Measurements from ENCODE around the gene EFHC1.

The EFHC1 gene

GRCh38 chr6:52573295-52573694, 153.2 kb downstream of the EFHC1 start:
- H3K4me3 ChIP-seq (ENCODE audit: low read depth, low read length) = peak overlapping the region; percentile 97

More at GRCh38 chr6:52573295-52573694, 153.2 kb downstream of the EFHC1 start:
- TF ChIP-seq, protein P1, sequence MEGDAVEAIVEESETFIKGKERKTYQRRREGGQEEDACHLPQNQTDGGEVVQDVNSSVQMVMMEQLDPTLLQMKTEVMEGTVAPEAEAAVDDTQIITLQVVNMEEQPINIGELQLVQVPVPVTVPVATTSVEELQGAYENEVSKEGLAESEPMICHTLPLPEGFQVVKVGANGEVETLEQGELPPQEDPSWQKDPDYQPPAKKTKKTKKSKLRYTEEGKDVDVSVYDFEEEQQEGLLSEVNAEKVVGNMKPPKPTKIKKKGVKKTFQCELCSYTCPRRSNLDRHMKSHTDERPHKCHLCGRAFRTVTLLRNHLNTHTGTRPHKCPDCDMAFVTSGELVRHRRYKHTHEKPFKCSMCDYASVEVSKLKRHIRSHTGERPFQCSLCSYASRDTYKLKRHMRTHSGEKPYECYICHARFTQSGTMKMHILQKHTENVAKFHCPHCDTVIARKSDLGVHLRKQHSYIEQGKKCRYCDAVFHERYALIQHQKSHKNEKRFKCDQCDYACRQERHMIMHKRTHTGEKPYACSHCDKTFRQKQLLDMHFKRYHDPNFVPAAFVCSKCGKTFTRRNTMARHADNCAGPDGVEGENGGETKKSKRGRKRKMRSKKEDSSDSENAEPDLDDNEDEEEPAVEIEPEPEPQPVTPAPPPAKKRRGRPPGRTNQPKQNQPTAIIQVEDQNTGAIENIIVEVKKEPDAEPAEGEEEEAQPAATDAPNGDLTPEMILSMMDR (IDR thresholded peaks at IDR 0.05; ENCODE audit: low read depth, low read length) = no peak

All from WI38 (cell line).